Vagina (tissue), 2 donors: ENCODE measurements around the gene ACP3. TPM values are rescaled to one million over a fixed set of nuclear protein-coding genes. Genes with fewer than 3 reads are reported as not detected.
"Not testable (repeated sequence)": the region's sequence is repeated elsewhere in the genome, so short reads cannot be mapped to it uniquely, and the experiment has no call there.

Source experiments
- DNase-seq, 2 donors: peaks; one replicate each; pipeline ENCODE4 v3.0.0-alpha.2; 2017; ENCODE audit errors: extremely low spot score in 2 of 2
- H3K27ac ChIP-seq: fragments of 200-600 bp; sonication (generic); one replicate; pipeline ENCODE4 v1.5.1; 2019
- H3K27me3 ChIP-seq: fragments of 200-600 bp; sonication (generic); one replicate; pipeline ENCODE4 v1.5.1; 2019
- H3K36me3 ChIP-seq, 2 donors: fragments of 200-600 bp; sonication (generic); one replicate each; pipeline ENCODE4 v1.5.1; 2017 to 2019
- H3K4me1 ChIP-seq: fragments of 200-600 bp; sonication (generic); one replicate; pipeline ENCODE4 v1.5.1; 2019
- H3K4me3 ChIP-seq, 2 donors: fragments of 200-600 bp; sonication (generic); 1 replicate in 1 of 2; 2 replicates in 1 of 2; pipeline ENCODE4 v1.5.1; 2016 to 2019
- H3K9me3 ChIP-seq: fragments of 200-600 bp; sonication (generic); one replicate; pipeline ENCODE4 v1.5.1; 2019
- POLR2A ChIP-seq, 2 donors: fragments of 450-650 bp; IDR thresholded peaks; one replicate each; pipeline ENCODE4 v1.6.1; 2017; ENCODE audit warnings: antibody characterized with exemption in 2 of 2, mild to moderate bottlenecking in 2 of 2, moderate library complexity in 2 of 2
- POLR2AphosphoS5 ChIP-seq, 2 donors: sonication (generic); formaldehyde crosslinking; IDR thresholded peaks; one replicate each; pipeline ENCODE4 v1.9.0; 2017; ENCODE audit warnings: antibody characterized with exemption in 2 of 2, mild to moderate bottlenecking in 2 of 2, low read depth in 1 of 2; ENCODE audit not compliant: insufficient read depth in 1 of 2
- intact Hi-C: fragments of 100-400 bp; cut with DNase I; formaldehyde crosslinking; loops from one replicate; pipeline ENCODE4 v1.15.1; 2023
- total RNA-seq: library from RNA; depleted of rRNA; stranded (reverse); fragments of >200 nt; gene quantifications from one replicate; pipeline ENCODE4 v1.2.3, GENCODE V29; 2016
- TF ChIP-seq, protein P1 (sequence below), 3 experiments: fragments of 450-650 bp in 2 of 3; fragments of 200-600 bp in 1 of 3; sonication (generic) in 1 of 3; IDR thresholded peaks; one replicate each; pipeline ENCODE4 v1.5.1; 2017 to 2019; ENCODE audit warnings: antibody characterized with exemption in 3 of 3, mild to moderate bottlenecking in 2 of 3, moderate library complexity in 2 of 3

The ACP3 gene
- total RNA-seq, 1 donor from 2014 or later, result 12.3 TPM

DNA sequence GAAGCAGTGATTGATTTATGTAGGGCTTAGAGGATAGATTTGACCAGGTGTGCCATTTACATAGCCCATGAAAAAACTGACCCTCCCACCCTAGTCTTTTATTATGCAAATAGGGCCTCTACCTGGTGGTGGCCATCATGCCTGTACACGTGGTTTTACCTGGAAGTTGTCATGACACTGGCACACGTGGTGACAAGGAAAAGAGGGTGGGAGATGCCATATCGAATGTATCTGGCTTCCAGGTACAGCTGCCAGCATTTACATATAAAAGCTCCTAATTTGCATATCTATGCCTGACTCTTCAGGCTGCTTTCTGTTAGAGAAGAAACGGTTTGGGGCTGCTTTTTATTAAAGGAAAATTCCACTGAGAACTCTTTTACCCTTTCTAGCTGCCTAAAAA is 65.1 kb downstream of the ACP3 start:
- intact Hi-C loops, result no loop called here
- Histone ChIP-seq H3K27ac (no peak overlapping the region), H3K9me3 (no peaks in the 10 kb centered on the region), H3K36me3 (no peaks in the 10 kb centered on the region), H3K4me1 (no peaks in the 10 kb centered on the region), H3K4me3 (no peak overlapping the region), H3K27me3 (no peaks in the 10 kb centered on the region)
- DNase-seq, result no peak
- TF ChIP-seq POLR2A (IDR thresholded peaks at IDR 0.05) (no peak), POLR2AphosphoS5 (IDR thresholded peaks at IDR 0.05; ENCODE audit: insufficient read depth in 1 of 2, low read depth in 1 of 2) (no peak)
- TF ChIP-seq, protein P1, sequence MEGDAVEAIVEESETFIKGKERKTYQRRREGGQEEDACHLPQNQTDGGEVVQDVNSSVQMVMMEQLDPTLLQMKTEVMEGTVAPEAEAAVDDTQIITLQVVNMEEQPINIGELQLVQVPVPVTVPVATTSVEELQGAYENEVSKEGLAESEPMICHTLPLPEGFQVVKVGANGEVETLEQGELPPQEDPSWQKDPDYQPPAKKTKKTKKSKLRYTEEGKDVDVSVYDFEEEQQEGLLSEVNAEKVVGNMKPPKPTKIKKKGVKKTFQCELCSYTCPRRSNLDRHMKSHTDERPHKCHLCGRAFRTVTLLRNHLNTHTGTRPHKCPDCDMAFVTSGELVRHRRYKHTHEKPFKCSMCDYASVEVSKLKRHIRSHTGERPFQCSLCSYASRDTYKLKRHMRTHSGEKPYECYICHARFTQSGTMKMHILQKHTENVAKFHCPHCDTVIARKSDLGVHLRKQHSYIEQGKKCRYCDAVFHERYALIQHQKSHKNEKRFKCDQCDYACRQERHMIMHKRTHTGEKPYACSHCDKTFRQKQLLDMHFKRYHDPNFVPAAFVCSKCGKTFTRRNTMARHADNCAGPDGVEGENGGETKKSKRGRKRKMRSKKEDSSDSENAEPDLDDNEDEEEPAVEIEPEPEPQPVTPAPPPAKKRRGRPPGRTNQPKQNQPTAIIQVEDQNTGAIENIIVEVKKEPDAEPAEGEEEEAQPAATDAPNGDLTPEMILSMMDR (IDR thresholded peaks at IDR 0.05), result no peak

DNA sequence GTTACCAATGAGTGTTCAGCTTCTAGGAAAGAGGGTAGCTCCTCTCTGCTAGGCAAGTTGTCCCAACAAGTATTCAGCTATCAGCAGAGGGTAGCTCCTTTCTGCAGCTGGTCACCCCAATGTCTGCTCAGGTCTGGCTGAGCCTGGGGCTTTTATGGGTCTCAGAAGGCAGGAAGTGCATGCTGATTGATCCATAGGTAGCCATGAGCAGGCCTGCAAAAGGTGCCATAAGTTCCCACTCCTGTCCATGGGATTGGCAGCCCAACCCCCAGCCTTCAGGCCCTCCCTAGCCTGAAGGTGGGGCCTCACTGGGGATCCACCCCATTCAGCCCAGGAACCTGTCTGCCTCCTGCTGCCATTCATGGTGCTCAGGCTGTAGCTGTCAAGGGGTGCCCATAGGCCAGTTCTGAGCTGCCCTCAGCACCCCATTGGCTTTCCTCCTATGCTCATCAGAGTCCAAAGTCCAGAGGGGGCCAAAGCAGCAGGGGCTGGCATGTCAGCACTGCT is 65.5 kb downstream of the ACP3 start:
- TF ChIP-seq, protein P1 (IDR thresholded peaks at IDR 0.05), result no peak
- TF ChIP-seq POLR2A (IDR thresholded peaks at IDR 0.05), result no peak
- TF ChIP-seq POLR2AphosphoS5 (IDR thresholded peaks at IDR 0.05; ENCODE audit: insufficient read depth in 1 of 2, low read depth in 1 of 2), result no peak

GRCh38 chr3:132386259-132386658 is 69.1 kb downstream of the ACP3 start:
- intact Hi-C loops, result no loop called here
- no peaks in the 10 kb centered on the region for H3K27me3 ChIP-seq
- TF ChIP-seq POLR2AphosphoS5 (IDR thresholded peaks at IDR 0.05; ENCODE audit: insufficient read depth in 1 of 2, low read depth in 1 of 2), result no peak
- TF ChIP-seq, protein P1 (IDR thresholded peaks at IDR 0.05), result no peak
- no peak for TF ChIP-seq POLR2A (IDR thresholded peaks at IDR 0.05)

More for the DNA sequence above, 65.5 kb downstream of the ACP3 start:
- Histone ChIP-seq H3K36me3 (no peaks in the 10 kb centered on the region), H3K4me1 (no peaks in the 10 kb centered on the region), H3K27me3 (no peaks in the 10 kb centered on the region), H3K9me3 (no peaks in the 10 kb centered on the region), H3K4me3 (no peak overlapping the region), H3K27ac (no peak overlapping the region)
- no peak for DNase-seq
- intact Hi-C loops, result no loop called here

DNA sequence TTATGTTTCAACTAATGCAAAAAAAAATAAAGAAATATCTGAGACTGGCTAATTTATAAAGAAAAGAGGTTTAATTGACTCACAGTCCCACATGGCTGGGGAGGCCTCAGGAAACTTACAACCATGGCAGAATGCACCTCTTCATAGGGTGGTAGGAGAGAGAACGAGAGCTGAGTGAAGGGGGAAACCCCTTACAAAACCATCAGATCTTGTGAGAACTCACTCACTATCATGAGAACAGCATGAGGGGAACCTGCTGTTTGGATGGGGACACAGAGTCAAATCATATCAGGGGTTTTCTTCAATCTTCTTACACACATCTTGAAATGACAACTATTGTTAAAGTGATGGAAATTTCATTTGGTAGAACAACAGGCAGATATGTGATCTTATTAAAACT is 75.5 kb downstream of the ACP3 start:
- H3K9me3 ChIP-seq, H3K4me3 ChIP-seq, H3K27me3 ChIP-seq, H3K4me1 ChIP-seq, DNase-seq, H3K36me3 ChIP-seq, intact Hi-C loops, H3K27ac ChIP-seq: not testable (repeated sequence)

More at GRCh38 chr3:132386259-132386658, 69.1 kb downstream of the ACP3 start:
- H3K4me1 ChIP-seq, result no peaks in the 10 kb centered on the region
- H3K9me3 ChIP-seq, result no peaks in the 10 kb centered on the region
- no peak for DNase-seq
- H3K27ac ChIP-seq, result no peak overlapping the region
- no peaks in the 10 kb centered on the region for H3K36me3 ChIP-seq
- no peak overlapping the region for H3K4me3 ChIP-seq

DNA sequence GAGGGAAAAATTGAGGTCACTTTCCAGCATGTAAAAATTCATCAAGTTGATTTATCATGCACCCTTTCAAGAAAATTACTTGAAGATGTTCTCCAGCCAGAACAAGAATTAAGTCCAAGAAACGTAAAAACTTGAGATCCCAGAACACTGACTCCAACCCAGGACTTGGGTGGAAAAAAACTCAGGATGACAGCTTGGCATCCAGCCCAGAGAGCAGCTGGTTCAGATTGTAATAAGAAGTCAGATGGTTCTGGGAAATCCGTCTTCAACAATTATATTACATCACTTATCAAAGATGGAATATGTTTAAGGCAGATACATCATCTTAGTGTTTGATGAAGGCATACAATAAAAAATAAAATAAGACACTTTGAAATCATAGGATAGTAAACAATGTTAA is 77.1 kb downstream of the ACP3 start:
- H3K36me3 ChIP-seq, result no peaks in the 10 kb centered on the region
- H3K4me3 ChIP-seq, result no peak overlapping the region
- intact Hi-C loops, result no loop called here
- no peaks in the 10 kb centered on the region for H3K4me1 ChIP-seq
- no peak for DNase-seq
- H3K27ac ChIP-seq, result no peak overlapping the region
- no peaks in the 10 kb centered on the region for H3K27me3 ChIP-seq
- no peaks in the 10 kb centered on the region for H3K9me3 ChIP-seq
- TF ChIP-seq POLR2A (IDR thresholded peaks at IDR 0.05), result no peak
- TF ChIP-seq POLR2AphosphoS5 (IDR thresholded peaks at IDR 0.05; ENCODE audit: insufficient read depth in 1 of 2, low read depth in 1 of 2), result no peak

DNA sequence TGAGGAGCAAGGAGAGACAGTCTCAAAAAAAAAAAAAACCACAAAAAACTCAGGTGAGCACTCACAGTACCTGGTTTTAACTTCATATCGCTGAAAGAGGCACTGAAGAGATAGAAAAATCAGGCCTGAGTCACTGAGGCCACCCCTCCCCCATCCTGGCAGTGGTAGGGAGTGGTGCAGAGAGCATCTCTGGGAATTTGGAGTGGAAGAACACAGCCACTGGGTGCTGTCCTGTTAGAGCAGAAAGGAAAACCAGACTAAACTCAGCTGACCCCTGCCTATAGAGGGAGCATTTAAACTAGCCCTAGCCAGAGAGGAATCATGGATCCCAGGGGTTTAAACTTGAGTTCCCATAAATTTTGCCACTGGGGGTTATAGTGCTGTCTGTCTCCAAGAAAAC is 77.9 kb downstream of the ACP3 start:
- no peak for TF ChIP-seq POLR2A (IDR thresholded peaks at IDR 0.05)
- TF ChIP-seq, protein P1 (IDR thresholded peaks at IDR 0.05), result no peak
- TF ChIP-seq POLR2AphosphoS5 (IDR thresholded peaks at IDR 0.05; ENCODE audit: insufficient read depth in 1 of 2, low read depth in 1 of 2), result no peak
- intact Hi-C loops, result no loop called here
- H3K27ac ChIP-seq, result no peak overlapping the region

More for the DNA sequence above, 77.9 kb downstream of the ACP3 start:
- Histone ChIP-seq H3K4me3 (no peak overlapping the region), H3K9me3 (no peaks in the 10 kb centered on the region), H3K27me3 (no peaks in the 10 kb centered on the region), H3K4me1 (no peaks in the 10 kb centered on the region), H3K36me3 (no peaks in the 10 kb centered on the region)
- DNase-seq, result no peak
